ENCODE data around the gene C1orf35.

DNA sequence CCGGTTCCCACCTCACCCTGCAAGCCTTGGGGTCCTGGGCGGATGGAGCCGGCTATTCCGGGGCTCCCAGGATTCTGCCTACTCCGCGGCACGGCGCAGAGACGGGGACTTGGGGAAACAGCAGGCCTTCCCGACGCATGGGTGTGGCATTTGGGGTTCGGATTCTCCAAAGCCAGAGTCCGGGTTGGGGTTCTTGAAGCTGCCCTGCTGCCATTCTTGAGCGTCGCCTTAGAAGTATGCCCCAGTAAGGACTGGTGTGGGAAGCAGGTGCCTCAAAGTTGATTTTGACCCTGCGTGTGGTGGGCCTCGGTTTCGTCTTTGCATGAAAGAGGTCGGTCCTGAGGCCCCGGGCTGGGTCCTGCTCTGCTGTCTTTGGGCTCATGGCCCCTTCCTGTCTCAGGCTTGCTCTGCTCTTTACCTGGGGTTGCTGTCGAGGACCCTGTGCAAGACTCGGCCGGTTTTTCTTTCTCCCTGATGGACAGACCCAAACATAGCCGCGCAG, 37.6 kb upstream of the C1orf35 start:
- TF ChIP-seq, protein P1, sequence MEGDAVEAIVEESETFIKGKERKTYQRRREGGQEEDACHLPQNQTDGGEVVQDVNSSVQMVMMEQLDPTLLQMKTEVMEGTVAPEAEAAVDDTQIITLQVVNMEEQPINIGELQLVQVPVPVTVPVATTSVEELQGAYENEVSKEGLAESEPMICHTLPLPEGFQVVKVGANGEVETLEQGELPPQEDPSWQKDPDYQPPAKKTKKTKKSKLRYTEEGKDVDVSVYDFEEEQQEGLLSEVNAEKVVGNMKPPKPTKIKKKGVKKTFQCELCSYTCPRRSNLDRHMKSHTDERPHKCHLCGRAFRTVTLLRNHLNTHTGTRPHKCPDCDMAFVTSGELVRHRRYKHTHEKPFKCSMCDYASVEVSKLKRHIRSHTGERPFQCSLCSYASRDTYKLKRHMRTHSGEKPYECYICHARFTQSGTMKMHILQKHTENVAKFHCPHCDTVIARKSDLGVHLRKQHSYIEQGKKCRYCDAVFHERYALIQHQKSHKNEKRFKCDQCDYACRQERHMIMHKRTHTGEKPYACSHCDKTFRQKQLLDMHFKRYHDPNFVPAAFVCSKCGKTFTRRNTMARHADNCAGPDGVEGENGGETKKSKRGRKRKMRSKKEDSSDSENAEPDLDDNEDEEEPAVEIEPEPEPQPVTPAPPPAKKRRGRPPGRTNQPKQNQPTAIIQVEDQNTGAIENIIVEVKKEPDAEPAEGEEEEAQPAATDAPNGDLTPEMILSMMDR (IDR thresholded peaks at IDR 0.05; ENCODE audit: low read length) = no peak
- TF ChIP-seq EZH2 (optimal IDR thresholded peaks at IDR 0.05; ENCODE audit: low read depth, low read length) = no peak
